B cell (primary cell): ENCODE measurements around the gene NPEPL1. TPM values are rescaled to one million over a fixed set of nuclear protein-coding genes. Genes with fewer than 3 reads are reported as not detected.
"Not testable (repeated sequence)": the region's sequence is repeated elsewhere in the genome, so short reads cannot be mapped to it uniquely, and the experiment has no call there.

Experiments used
- ATAC-seq: fragments of 200-7000 bp; cut with Tn5 transposase; one replicate; pipeline ENCODE4 v1.10.0; 2021; ENCODE audit warnings: low read depth, mild to moderate bottlenecking, moderate number of reproducible peaks, moderate library complexity
- CTCF ChIA-PET: fragments of 350-600 bp; sonication (Branson Sonifier 250); formaldehyde crosslinking; loops from one replicate; lab custom pipeline; 2021; ENCODE audit warnings: antibody characterized with exemption, inconsistent platforms; lab: Charles Lee
- POLR2A ChIA-PET: fragments of 350-600 bp; sonication (Branson Sonifier 250); formaldehyde crosslinking; loops from one replicate; lab custom pipeline; 2021; ENCODE audit warnings: antibody characterized with exemption; lab: Charles Lee
- DNase-seq: peaks from one replicate; pipeline ENCODE4 v3.0.0; 2013
- H2AFZ ChIP-seq: 2 replicates; pipeline ENCODE4 v1.6.1; 2012; ENCODE audit warnings: mild to moderate bottlenecking, low read depth, low read length; ENCODE audit not compliant: insufficient read depth, poor library complexity, severe bottlenecking
- H3K27ac ChIP-seq, 2 donors: 1 replicate in 1 of 2; 2 replicates in 1 of 2; pipeline ENCODE4 v1.5.1; 2012 to 2013; ENCODE audit warnings: low read length in 2 of 2, mild to moderate bottlenecking in 2 of 2, moderate library complexity in 1 of 2
- H3K27me3 ChIP-seq, 4 experiments: fragments of 200-600 bp in 1 of 4; sonication (generic) in 1 of 4; replicated peaks in 1 of 4; 1 replicate in 2 of 4; 2 replicates in 2 of 4; pipeline versions ENCODE4 v1.6.1 to v1.7.0; 2013 to 2016; ENCODE audit warnings: low read length in 3 of 4, mild to moderate bottlenecking in 2 of 4, mixed read lengths in 1 of 4, moderate library complexity in 1 of 4; ENCODE audit not compliant: insufficient read depth in 4 of 4, control insufficient read depth in 3 of 4; ENCODE audit errors: control extremely low read depth in 1 of 4
- H3K36me3 ChIP-seq, 2 experiments: replicated peaks in 1 of 2; 1 replicate in 1 of 2; 2 replicates in 1 of 2; pipeline versions ENCODE4 v1.6.1 to v1.7.1; 2013; ENCODE audit warnings: low read length in 1 of 2; ENCODE audit not compliant: insufficient read depth in 2 of 2, control insufficient read depth in 1 of 2; ENCODE audit errors: control extremely low read depth in 1 of 2, extremely low read depth in 1 of 2
- H3K4me1 ChIP-seq, 2 donors: fragments of 200-600 bp in 1 of 2; sonication (generic) in 1 of 2; 1 replicate in 1 of 2; 2 replicates in 1 of 2; pipeline versions ENCODE4 v1.5.1 to v1.6.1; 2013 to 2017; ENCODE audit warnings: low read length in 2 of 2; ENCODE audit not compliant: control insufficient read depth in 2 of 2, insufficient read depth in 2 of 2
- H3K4me2 ChIP-seq: replicated peaks from 2 replicates; pipeline ENCODE3; 2012; ENCODE audit warnings: mild to moderate bottlenecking, low read depth, low read length; ENCODE audit not compliant: poor library complexity, severe bottlenecking
- H3K4me3 ChIP-seq, 5 experiments: fragments of 200-600 bp in 1 of 5; sonication (generic) in 1 of 5; 1 replicate in 3 of 5; 2 replicates in 2 of 5; pipeline versions ENCODE4 v1.5.1 to v1.7.0; 2011 to 2016; ENCODE audit warnings: low read length in 4 of 5, mild to moderate bottlenecking in 4 of 5, low read depth in 2 of 5, control low read depth in 1 of 5, moderate library complexity in 1 of 5; ENCODE audit not compliant: insufficient read depth in 1 of 5; ENCODE audit errors: control extremely low read depth in 1 of 5, extremely low read depth in 1 of 5
- H3K79me2 ChIP-seq: fragments of 200-600 bp; sonication (generic); one replicate; pipeline ENCODE4 v1.6.0; 2016; ENCODE audit warnings: low read length; ENCODE audit not compliant: control insufficient read depth, insufficient read depth
- H3K9ac ChIP-seq: fragments of 200-600 bp; sonication (generic); 2 replicates; pipeline ENCODE4 v1.6.1; 2017; ENCODE audit warnings: mild to moderate bottlenecking, low read length, moderate library complexity
- H3K9me3 ChIP-seq, 3 donors: one replicate each; pipeline versions ENCODE4 v1.6.1 to v1.7.1; 2013; ENCODE audit warnings: low read length in 2 of 3; ENCODE audit not compliant: control insufficient read depth in 2 of 3, insufficient read depth in 1 of 3; ENCODE audit errors: control extremely low read depth in 1 of 3
- H4K20me1 ChIP-seq: 2 replicates; pipeline ENCODE4 v1.6.0; 2012; ENCODE audit warnings: mild to moderate bottlenecking, low read length; ENCODE audit not compliant: insufficient read depth, control insufficient read depth, poor library complexity, severe bottlenecking
- H3K27ac Mint-ChIP-seq: one replicate; pipeline ENCODE4 v1.8.0; 2021; ENCODE audit warnings: mixed read lengths
- H3K27me3 Mint-ChIP-seq: one replicate; pipeline ENCODE4 v1.8.0; 2021; ENCODE audit warnings: mixed read lengths
- H3K4me1 Mint-ChIP-seq: one replicate; pipeline ENCODE4 v1.8.0; 2021; ENCODE audit warnings: mixed read lengths
- H3K4me3 Mint-ChIP-seq: one replicate; pipeline ENCODE4 v1.8.0; 2021; ENCODE audit warnings: mixed read lengths
- H3K9me3 Mint-ChIP-seq: one replicate; pipeline ENCODE4 v1.8.0; 2022; ENCODE audit warnings: mixed read lengths; ENCODE audit not compliant: insufficient read depth
- CTCF ChIP-seq: fragments of 200-600 bp; IDR thresholded peaks from one replicate; pipeline ENCODE4 v1.8.0; 2022; ENCODE audit warnings: antibody characterized with exemption, mild to moderate bottlenecking
- EZH2 ChIP-seq: IDR thresholded peaks from 2 replicates; pipeline ENCODE4 v1.6.1; 2012; ENCODE audit warnings: borderline replicate concordance, low read depth, mild to moderate bottlenecking, moderate library complexity, low read length; ENCODE audit not compliant: insufficient read depth, poor library complexity, severe bottlenecking
- WGBS: methylation state at CpG from one replicate; pipeline ENCODE4 v1.1.5; 2013; ENCODE audit warnings: missing lambda C conversion rate; ENCODE audit not compliant: insufficient coverage; 5-methylcytosine and 5-hydroxymethylcytosine counted together
- intact Hi-C: fragments of 100-400 bp; cut with micrococcal nuclease; formaldehyde crosslinking; loops from one replicate; pipeline ENCODE4 v1.10.0; 2022
- polyA plus RNA-seq: library from polyadenylated mRNA; depleted of rRNA; stranded (reverse); fragments of >200 nt; gene quantifications from 2 replicates; pipeline ENCODE4 v1.2.3, GENCODE V29; 2012
- total RNA-seq, 2 donors: library from RNA; stranded (reverse); fragments of 120-200 nt in 1 of 2; gene quantifications; 1 replicate in 1 of 2; 2 replicates in 1 of 2; pipeline versions ENCODE4 v1.2.3 to v1.2.4, GENCODE V29; 2013 to 2022

The NPEPL1 gene
- total and polyA plus RNA-seq, 2 donors (not counting 1 experiment from before 2014, with no cell fraction given): 34.3 to 45.1 TPM

GRCh38 chr20:58755766-58756449, 63.3 kb downstream of the NPEPL1 start:
- WGBS: 90% methylated on average over 28 of the region's 28 CpGs
- CTCF ChIA-PET: no interaction called here

GRCh38 chr20:58756450-58756775, 63.8 kb downstream of the NPEPL1 start:
- Mint-ChIP-seq H3K4me1 (no peaks in the 10 kb centered on the region), H3K27me3 (peaks cover 30% of the 10 kb centered on the region), H3K9me3 (no peaks in the 10 kb centered on the region), H3K27ac (no peak overlapping the region), H3K4me3 (no peak overlapping the region)
- 87% methylated on average over 3 of the region's 7 CpGs for WGBS
- Histone ChIP-seq H4K20me1 (no peaks in the 10 kb centered on the region), H3K4me2 (no peak overlapping the region), H3K9ac (no peak overlapping the region), H2AFZ (no peak overlapping the region), H3K9me3 (no peaks in the 10 kb centered on the region), H3K27ac (no peak overlapping the region), H3K4me1 (no peaks in the 10 kb centered on the region), H3K4me3 (no peak overlapping the region), H3K79me2 (no peaks in the 10 kb centered on the region), H3K36me3 (no peaks in the 10 kb centered on the region), H3K27me3 (peaks cover 0 to 9% (median 3%) of the 10 kb centered on the region in 4 experiments)
- ChIA-PET POLR2A (no interaction called here), CTCF (no interaction called here)
- intact Hi-C loops: no loop called here
- ATAC-seq (no peak), DNase-seq (no peak)
- TF ChIP-seq CTCF: no peak
- no peak for TF ChIP-seq EZH2

More at GRCh38 chr20:58755766-58756449, 63.3 kb downstream of the NPEPL1 start:
- Histone ChIP-seq H3K27ac (no peak overlapping the region), H3K4me3 (no peak overlapping the region), H3K27me3 (peaks cover 0 to 13% (median 3%) of the 10 kb centered on the region in 4 experiments), H3K79me2 (no peaks in the 10 kb centered on the region), H4K20me1 (no peaks in the 10 kb centered on the region), H3K9me3 (no peaks in the 10 kb centered on the region), H3K36me3 (no peaks in the 10 kb centered on the region), H3K4me2 (no peak overlapping the region), H2AFZ (no peak overlapping the region), H3K4me1 (no peaks in the 10 kb centered on the region), H3K9ac (no peak overlapping the region)
- Mint-ChIP-seq H3K27me3 (peaks cover 32% of the 10 kb centered on the region), H3K4me3 (no peak overlapping the region), H3K27ac (no peak overlapping the region), H3K4me1 (no peaks in the 10 kb centered on the region), H3K9me3 (no peaks in the 10 kb centered on the region)
- intact Hi-C loops: no loop called here
- TF ChIP-seq CTCF (no peak), EZH2 (no peak)
- DNase-seq (no peak), ATAC-seq (no peak)
- POLR2A ChIA-PET: no interaction called here

- CTCF ChIA-PET, H3K79me2 ChIP-seq, H3K9me3 ChIP-seq, H3K36me3 ChIP-seq, H3K4me1 ChIP-seq, H4K20me1 ChIP-seq, H3K27ac Mint-ChIP-seq, H3K4me3 ChIP-seq, H2AFZ ChIP-seq, H3K4me1 Mint-ChIP-seq, H3K9me3 Mint-ChIP-seq, intact Hi-C loops, H3K27ac ChIP-seq, H3K4me3 Mint-ChIP-seq, H3K9ac ChIP-seq, H3K4me2 ChIP-seq, DNase-seq, POLR2A ChIA-PET, ATAC-seq: not testable (repeated sequence)
- 86% methylated on average over 2 of the region's 5 CpGs for WGBS
- peaks cover 0 to 10% (median 3%) of the 10 kb centered on the region in 4 experiments for H3K27me3 ChIP-seq
- H3K27me3 Mint-ChIP-seq: peaks cover 31% of the 10 kb centered on the region
These were observed 65.0 kb downstream of the NPEPL1 start for GRCh38 chr20:58757647-58758046.
